Choroid plexus epithelial cell (primary cell): Measurements from ENCODE around the gene STXBP4.

ENCODE experiments used
- DNase-seq: peaks from one replicate; pipeline ENCODE4 v3.0.0-alpha.2; 2010; ENCODE audit warnings: low read depth
- H3K4me3 ChIP-seq: 2 replicates; pipeline ENCODE4 v1.5.1; 2011; ENCODE audit warnings: low read depth, mild to moderate bottlenecking, control low read depth, low read length, moderate library complexity
- CTCF ChIP-seq: conservative IDR thresholded peaks from 2 replicates; pipeline ENCODE4 v1.5.1; 2011; ENCODE audit warnings: low read depth, mild to moderate bottlenecking, control low read depth, inconsistent platforms, low read length, moderate library complexity

STXBP4 gene

GRCh38 chr17:55121268-55121667, 152.7 kb downstream of the STXBP4 start:
- no peak for DNase-seq
- no peak overlapping the region for H3K4me3 ChIP-seq
- TF ChIP-seq CTCF = no peak

- no peak overlapping the region for H3K4me3 ChIP-seq
- no peak for DNase-seq
- no peak for TF ChIP-seq CTCF
Measured at GRCh38 chr17:55122114-55122513, 153.5 kb downstream of the STXBP4 start.

DNA sequence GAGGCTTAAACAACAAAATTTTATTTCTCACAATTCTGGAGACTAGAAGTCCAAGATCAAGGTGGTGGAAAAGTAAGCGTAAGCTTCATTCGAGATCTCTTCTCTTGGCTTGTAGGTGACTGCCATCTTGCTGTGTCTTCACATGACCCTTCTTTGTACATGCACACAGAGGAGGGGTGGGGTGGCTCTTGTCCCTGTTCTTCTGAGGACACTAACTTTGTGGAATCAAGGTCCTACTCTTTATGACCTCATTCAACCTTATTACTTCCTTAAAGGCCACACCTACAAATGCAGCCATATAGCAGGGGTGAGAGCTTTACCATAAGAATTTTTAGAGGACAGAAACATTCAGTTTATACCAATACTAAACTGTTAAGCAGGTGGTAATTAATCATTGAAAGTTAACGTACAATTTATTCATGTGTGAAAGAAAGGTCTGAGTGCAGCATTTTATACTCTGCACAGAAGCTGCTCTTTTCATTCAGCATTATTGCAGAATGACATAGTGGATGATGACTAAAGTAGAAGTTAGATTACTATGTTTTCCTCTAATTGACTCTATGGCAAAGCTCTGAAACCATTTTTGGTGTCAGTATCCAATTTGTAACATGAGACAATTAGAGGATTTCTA, 156.3 kb downstream of the STXBP4 start:
- no peak for DNase-seq
- H3K4me3 ChIP-seq = no peak overlapping the region
- TF ChIP-seq CTCF = no peak

DNA sequence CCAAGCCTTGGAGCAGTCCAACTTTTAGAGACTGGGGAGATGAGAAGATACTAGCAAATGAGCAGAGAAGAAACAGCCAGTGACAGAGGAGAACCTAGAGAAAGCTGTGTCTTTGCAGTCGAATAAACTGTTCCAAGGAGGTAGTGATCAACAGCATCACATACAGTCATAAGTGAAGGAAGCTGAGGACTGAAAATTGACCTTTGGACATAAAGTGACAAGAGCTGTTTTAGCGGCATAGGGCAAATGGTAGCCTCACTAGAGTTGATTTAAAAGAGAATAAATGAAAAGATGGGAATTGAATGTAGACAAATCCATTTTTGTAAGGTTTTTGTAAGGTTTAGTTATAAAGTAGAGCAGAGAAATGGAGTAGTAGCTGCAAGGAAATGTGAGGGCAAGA, 165.0 kb downstream of the STXBP4 start:
- no peak overlapping the region for H3K4me3 ChIP-seq
- no peak for DNase-seq
- TF ChIP-seq CTCF = no peak

GRCh38 chr17:55134486-55135157, 166.1 kb downstream of the STXBP4 start:
- no peak overlapping the region for H3K4me3 ChIP-seq
- no peak for TF ChIP-seq CTCF
- DNase-seq = peak; percentile 69

DNA sequence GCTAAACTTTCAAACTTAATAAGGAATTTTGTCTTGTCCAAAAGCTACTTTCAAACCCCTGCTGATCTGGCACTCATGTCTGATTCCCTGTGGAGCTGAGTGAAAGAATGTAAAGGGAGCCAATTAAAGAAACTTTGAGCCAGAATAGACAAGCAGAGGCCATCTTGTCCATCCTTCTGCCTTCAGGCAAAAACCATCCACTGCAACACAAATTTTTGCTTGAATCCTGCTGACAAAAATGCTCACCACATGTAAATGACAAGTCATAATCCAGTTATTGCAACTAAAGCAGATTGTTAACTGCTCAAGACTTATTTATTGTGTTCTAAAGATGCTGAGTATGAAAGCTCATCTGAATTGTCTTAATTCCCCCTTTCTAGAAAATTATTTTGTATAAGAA, 172.2 kb downstream of the STXBP4 start:
- DNase-seq = peak; percentile 20
- no peak overlapping the region for H3K4me3 ChIP-seq
- TF ChIP-seq CTCF = no peak

- H3K4me3 ChIP-seq = no peak overlapping the region
- no peak for DNase-seq
- no peak for TF ChIP-seq CTCF
Measured at GRCh38 chr17:55144518-55144917, 176.0 kb downstream of the STXBP4 start.
